ENCODE data around the gene SETD1B.
"Not testable (repeated sequence)": the region's sequence is repeated elsewhere in the genome, so short reads cannot be mapped to it uniquely, and the experiment has no call there.

Gene SETD1B

DNA sequence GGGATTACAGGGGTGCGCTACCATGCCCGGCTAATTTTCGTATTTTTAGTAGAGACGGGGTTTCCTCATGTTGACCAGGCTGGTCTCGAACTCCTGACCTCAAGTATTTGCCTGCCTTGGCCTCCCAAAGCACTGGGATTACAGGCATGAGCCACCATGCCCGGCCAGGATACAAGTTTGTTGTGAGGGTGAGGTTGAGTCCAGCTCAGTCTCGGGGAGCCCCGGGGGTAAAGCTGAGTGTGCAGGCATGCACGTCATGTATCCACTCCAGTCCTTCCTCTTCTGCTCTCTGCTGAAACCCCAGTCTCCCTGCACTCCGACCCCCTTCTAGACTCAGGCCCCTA, 54.5 kb downstream of the SETD1B start:
- TF ChIP-seq, protein P1, sequence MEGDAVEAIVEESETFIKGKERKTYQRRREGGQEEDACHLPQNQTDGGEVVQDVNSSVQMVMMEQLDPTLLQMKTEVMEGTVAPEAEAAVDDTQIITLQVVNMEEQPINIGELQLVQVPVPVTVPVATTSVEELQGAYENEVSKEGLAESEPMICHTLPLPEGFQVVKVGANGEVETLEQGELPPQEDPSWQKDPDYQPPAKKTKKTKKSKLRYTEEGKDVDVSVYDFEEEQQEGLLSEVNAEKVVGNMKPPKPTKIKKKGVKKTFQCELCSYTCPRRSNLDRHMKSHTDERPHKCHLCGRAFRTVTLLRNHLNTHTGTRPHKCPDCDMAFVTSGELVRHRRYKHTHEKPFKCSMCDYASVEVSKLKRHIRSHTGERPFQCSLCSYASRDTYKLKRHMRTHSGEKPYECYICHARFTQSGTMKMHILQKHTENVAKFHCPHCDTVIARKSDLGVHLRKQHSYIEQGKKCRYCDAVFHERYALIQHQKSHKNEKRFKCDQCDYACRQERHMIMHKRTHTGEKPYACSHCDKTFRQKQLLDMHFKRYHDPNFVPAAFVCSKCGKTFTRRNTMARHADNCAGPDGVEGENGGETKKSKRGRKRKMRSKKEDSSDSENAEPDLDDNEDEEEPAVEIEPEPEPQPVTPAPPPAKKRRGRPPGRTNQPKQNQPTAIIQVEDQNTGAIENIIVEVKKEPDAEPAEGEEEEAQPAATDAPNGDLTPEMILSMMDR (IDR thresholded peaks at IDR 0.05; ENCODE audit: low read depth, low read length, poor library complexity, severe bottlenecking): no peak
- no peak for TF ChIP-seq EZH2phosphoT487 (IDR thresholded peaks at IDR 0.05; ENCODE audit: borderline replicate concordance, low read length)
- Histone ChIP-seq H3K79me2 (ENCODE audit: control insufficient read depth, low read length) (no peaks in the 10 kb centered on the region), H3K27me3 (ENCODE audit: control insufficient read depth, low read length) (peaks cover 9% of the 10 kb centered on the region), H3K36me3 (ENCODE audit: control insufficient read depth, low read length) (no peaks in the 10 kb centered on the region), H4K20me1 (ENCODE audit: control insufficient read depth, insufficient read depth, low read depth, low read length) (no peaks in the 10 kb centered on the region), H3K9me2 (replicated peaks; ENCODE audit: control insufficient read depth, low read length) (no peaks in the 10 kb centered on the region), H3K4me1 (ENCODE audit: control insufficient read depth, low read length) (peaks cover 19% of the 10 kb centered on the region), H3K27ac (ENCODE audit: low read depth, low read length) (no peak overlapping the region), H3K9me3 (ENCODE audit: control insufficient read depth, insufficient read depth, low read length) (no peaks in the 10 kb centered on the region), H3K4me3 (ENCODE audit: low read length) (no peak overlapping the region), H3F3A (ENCODE audit: control insufficient read depth, insufficient read depth) (no peaks in the 10 kb centered on the region), H3K4me2 (ENCODE audit: low read length) (no peak overlapping the region)

DNA sequence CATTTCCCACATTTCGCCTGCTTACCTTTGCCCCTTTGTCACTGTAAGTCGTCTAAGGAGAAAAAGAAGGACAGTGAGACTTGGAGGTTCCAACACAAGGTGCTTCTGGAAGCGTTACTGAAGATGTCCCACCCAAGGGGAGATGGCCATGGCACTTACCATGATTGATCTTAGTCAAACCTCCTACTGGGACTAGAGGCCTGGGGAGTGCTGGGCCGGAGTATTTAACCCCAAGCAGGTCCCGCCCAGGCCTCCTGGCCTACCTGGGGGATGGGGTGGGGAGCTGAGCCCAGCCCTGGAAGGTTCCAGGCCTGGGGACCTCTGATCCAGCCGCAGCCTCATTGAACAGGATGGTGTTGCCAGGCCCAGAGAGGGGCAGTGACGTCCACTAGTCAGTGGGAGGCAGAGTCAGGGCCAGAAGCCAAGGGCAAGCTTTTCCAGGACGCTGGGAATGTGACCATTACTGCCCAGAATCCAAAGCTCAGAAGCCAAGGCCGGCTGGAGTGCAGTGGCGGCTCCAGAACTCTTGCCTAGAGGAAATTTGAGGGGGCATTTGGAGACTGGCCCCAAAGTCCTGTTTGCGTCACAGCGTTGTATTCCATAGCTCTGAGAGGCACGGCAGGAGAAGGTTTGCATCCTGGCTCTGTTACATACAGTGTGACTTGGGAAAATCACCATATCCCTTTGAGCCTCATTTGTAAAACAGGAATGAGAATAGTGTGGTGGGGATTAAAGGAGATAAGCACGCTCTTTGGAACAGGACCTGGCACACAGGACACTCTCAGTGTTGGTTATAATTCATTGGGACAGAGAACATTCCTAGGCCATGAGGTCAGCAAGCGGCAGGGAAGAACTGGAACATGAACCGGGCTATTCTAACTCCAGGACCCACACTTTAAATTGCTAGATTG, 55.1 kb downstream of the SETD1B start, which contains the start of gene HPD:
Gene HPD (minus strand): TSS at position 198 of the 911 bp plus-strand sequence. CDS start 36 bp downstream, at position 162.
- H3K27ac ChIP-seq (ENCODE audit: low read depth, low read length): no peak within 1 kb of the TSS
- no peaks in the 10 kb centered on the region for H3K9me2 ChIP-seq (replicated peaks; ENCODE audit: control insufficient read depth, low read length)

DNA sequence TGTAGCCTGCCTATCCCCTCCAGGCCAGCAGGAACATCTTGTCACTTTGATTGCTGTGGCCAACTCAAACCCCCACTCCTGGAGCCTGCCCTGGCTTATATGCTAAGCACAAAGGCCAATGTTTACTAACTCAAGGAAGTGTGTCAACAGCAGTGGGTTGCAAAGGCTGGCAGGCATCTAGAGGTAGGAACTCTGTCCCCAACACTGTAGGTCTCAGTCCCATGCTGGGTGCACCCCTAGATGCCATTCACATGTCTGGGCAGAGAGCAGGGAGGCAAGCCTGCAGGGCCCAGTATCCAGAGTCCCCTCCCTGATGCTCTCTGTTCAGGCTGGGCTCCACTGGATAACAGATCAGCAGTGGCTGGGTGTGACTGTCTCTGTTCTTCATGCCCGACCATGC, 56.4 kb downstream of the SETD1B start:
- Histone ChIP-seq H3F3A (ENCODE audit: control insufficient read depth, insufficient read depth) (no peaks in the 10 kb centered on the region), H3K4me2 (ENCODE audit: low read length) (no peak overlapping the region), H3K79me2 (ENCODE audit: control insufficient read depth, low read length) (no peaks in the 10 kb centered on the region), H3K4me1 (ENCODE audit: control insufficient read depth, low read length) (peaks cover 18% of the 10 kb centered on the region), H4K20me1 (ENCODE audit: control insufficient read depth, insufficient read depth, low read depth, low read length) (no peaks in the 10 kb centered on the region), H3K36me3 (ENCODE audit: control insufficient read depth, low read length) (no peaks in the 10 kb centered on the region), H3K27me3 (ENCODE audit: control insufficient read depth, low read length) (peaks cover 3% of the 10 kb centered on the region; the same call in 1 of the 2 replicates), H3K4me3 (ENCODE audit: low read length) (no peak overlapping the region), H3K27ac (ENCODE audit: low read depth, low read length) (no peak overlapping the region), H3K9me3 (ENCODE audit: control insufficient read depth, insufficient read depth, low read length) (no peaks in the 10 kb centered on the region), H3K9me2 (replicated peaks; ENCODE audit: control insufficient read depth, low read length) (no peaks in the 10 kb centered on the region)
- TF ChIP-seq, protein P1 (IDR thresholded peaks at IDR 0.05; ENCODE audit: low read depth, low read length, poor library complexity, severe bottlenecking): no peak
- TF ChIP-seq EZH2phosphoT487 (IDR thresholded peaks at IDR 0.05; ENCODE audit: borderline replicate concordance, low read length): no peak

More for the DNA sequence above, 55.1 kb downstream of the SETD1B start, which contains the start of gene HPD:
- Histone ChIP-seq H3K4me1 (ENCODE audit: control insufficient read depth, low read length) (peaks cover 19% of the 10 kb centered on the region), H3F3A (ENCODE audit: control insufficient read depth, insufficient read depth) (no peaks in the 10 kb centered on the region), H3K79me2 (ENCODE audit: control insufficient read depth, low read length) (no peaks in the 10 kb centered on the region), H3K4me3 (ENCODE audit: low read length) (no peak within 1 kb of the TSS), H4K20me1 (ENCODE audit: control insufficient read depth, insufficient read depth, low read depth, low read length) (no peaks in the 10 kb centered on the region), H3K9me3 (ENCODE audit: control insufficient read depth, insufficient read depth, low read length) (no peaks in the 10 kb centered on the region), H3K27me3 (ENCODE audit: control insufficient read depth, low read length) (peaks cover 9% of the 10 kb centered on the region), H3K36me3 (ENCODE audit: control insufficient read depth, low read length) (no peaks in the 10 kb centered on the region), H3K4me2 (ENCODE audit: low read length) (no peak within 1 kb of the TSS)
- TF ChIP-seq EZH2phosphoT487 (IDR thresholded peaks at IDR 0.05; ENCODE audit: borderline replicate concordance, low read length): no peak
- TF ChIP-seq, protein P1 (IDR thresholded peaks at IDR 0.05; ENCODE audit: low read depth, low read length, poor library complexity, severe bottlenecking): no peak

DNA sequence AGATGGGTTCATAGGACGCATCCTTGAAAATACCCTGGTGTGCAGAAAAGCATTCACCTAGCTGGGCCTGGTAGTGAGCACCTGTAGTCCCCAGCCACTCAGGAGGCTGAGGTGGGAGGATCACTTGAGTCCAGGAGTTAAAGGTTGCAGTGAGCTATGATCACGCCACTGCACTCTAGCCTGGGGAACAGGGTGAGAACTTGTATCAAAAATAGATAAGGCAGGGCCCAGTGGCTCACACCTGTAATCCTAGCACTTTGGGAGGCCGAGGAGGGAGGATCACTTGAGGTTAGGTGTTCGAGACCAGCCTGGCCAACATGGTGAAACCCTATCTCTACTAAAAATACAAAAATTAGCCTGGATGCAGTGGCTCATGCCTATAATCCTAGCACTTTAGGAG, 56.9 kb downstream of the SETD1B start:
- not testable (repeated sequence) for H3K27me3 ChIP-seq (ENCODE audit: control insufficient read depth, low read length); H3K79me2 ChIP-seq (ENCODE audit: control insufficient read depth, low read length); H3K9me3 ChIP-seq (ENCODE audit: control insufficient read depth, insufficient read depth, low read length); H3K36me3 ChIP-seq (ENCODE audit: control insufficient read depth, low read length); H3K4me3 ChIP-seq (ENCODE audit: low read length); H3K4me2 ChIP-seq (ENCODE audit: low read length); H3F3A ChIP-seq (ENCODE audit: control insufficient read depth, insufficient read depth); H3K9me2 ChIP-seq (replicated peaks; ENCODE audit: control insufficient read depth, low read length); H4K20me1 ChIP-seq (ENCODE audit: control insufficient read depth, insufficient read depth, low read depth, low read length); H3K27ac ChIP-seq (ENCODE audit: low read depth, low read length)
- H3K4me1 ChIP-seq (ENCODE audit: control insufficient read depth, low read length): peaks cover 14% of the 10 kb centered on the region

Measured in DOHH2 (cell line).